OCI-LY3 (cell line): Measurements from ENCODE around the gene PDIA4.

Source experiments
- CTCF ChIP-seq: fragments of 200-600, 300-600 bp; sonication (generic); IDR thresholded peaks from 2 replicates; pipeline ENCODE4 v1.5.1; 2014; ENCODE audit warnings: antibody characterized with exemption, low read length, low read depth
- EZH2phosphoT487 ChIP-seq: fragments of 200-600 bp; shearing (Covaris generic); IDR thresholded peaks from 2 replicates; pipeline ENCODE4 v1.6.1; 2018; ENCODE audit warnings: antibody characterized with exemption, mixed run types, low read depth

DNA sequence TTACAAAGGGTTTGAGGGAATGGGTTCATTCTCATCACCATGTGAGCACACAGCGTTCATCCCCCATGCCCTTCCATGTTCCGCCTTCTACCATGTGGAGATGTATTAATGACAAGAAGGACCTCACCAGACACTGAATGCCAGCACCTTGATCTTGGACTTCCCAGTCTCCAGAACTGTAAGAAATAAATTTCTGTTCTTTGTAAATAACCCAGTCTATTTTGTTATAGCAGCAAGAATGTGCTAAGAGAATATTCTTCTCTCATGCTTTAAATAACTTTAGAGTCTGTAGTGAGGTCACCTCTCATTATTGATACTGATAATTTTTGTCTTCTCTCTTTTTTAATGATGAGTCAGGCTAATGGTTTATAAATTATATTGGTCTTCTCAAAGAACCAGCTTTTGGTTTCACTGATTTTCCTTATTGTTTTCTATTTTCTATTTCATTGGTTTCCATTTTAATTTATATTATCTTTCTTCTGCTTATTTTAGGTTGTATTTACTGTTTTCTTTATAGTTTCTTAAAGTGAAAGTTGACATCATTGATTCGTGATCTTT lies 3.1 kb upstream of the PDIA4 start:
- no peak for TF ChIP-seq CTCF
- TF ChIP-seq EZH2phosphoT487 = no peak
